Occipital lobe (tissue), 2 donors: ENCODE data around the gene CMSS1. TPM values are rescaled to one million over a fixed set of nuclear protein-coding genes. Genes with fewer than 3 reads are reported as not detected.
"Not testable (repeated sequence)": the region's sequence is repeated elsewhere in the genome, so short reads cannot be mapped to it uniquely, and the experiment has no call there.

Source experiments
- DNase-seq: peaks from one replicate; lab custom pipeline; 2025; lab: John Stamatoyannopoulos, UW
- total RNA-seq: library from RNA; depleted of rRNA; stranded (reverse); fragments of >200 nt; gene quantifications from one replicate; pipeline ENCODE4 v1.2.3, GENCODE V29; 2014

Gene CMSS1
- total RNA-seq, 1 donor from 2014 or later: 13.3 TPM

DNA sequence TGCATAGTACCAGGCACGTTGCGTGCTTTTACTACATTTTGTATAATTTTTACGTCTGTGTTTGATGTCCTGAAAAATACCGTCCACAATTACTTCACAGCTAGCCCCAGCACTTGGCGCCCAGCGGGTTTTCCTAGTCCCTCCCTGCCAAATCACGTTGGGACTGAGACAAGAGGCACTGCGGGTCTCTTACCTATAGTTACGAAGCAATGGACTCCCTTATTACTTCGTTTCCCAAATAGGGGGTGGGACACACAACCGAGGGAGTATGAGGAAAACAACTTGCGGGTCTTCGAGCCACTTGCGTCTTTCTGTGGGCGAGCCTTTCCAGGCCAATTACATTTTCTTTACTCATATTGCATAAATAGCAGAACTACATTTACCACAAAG is 620 bp upstream of the CMSS1 start:
- DNase-seq: no peak

DNA sequence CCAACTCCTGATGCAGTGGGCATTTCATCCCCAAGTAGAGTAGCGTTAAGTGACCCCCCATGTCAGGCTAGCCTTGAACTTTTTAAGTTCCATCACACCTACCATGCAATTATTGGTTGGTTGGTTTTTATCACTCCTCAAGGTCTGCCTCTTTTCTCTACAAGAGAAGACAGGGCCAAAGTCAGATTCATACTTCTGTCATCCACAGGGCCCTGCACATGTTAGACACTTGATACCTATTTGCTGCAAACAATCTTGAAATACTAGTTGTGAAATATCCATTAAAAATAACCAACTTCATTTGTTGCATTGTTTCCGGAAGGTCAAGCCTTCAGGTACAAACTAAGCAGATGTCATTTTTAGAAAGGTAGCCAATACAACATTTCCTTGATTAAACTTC is 1.2 kb downstream of the CMSS1 start:
- no peak for DNase-seq

DNA sequence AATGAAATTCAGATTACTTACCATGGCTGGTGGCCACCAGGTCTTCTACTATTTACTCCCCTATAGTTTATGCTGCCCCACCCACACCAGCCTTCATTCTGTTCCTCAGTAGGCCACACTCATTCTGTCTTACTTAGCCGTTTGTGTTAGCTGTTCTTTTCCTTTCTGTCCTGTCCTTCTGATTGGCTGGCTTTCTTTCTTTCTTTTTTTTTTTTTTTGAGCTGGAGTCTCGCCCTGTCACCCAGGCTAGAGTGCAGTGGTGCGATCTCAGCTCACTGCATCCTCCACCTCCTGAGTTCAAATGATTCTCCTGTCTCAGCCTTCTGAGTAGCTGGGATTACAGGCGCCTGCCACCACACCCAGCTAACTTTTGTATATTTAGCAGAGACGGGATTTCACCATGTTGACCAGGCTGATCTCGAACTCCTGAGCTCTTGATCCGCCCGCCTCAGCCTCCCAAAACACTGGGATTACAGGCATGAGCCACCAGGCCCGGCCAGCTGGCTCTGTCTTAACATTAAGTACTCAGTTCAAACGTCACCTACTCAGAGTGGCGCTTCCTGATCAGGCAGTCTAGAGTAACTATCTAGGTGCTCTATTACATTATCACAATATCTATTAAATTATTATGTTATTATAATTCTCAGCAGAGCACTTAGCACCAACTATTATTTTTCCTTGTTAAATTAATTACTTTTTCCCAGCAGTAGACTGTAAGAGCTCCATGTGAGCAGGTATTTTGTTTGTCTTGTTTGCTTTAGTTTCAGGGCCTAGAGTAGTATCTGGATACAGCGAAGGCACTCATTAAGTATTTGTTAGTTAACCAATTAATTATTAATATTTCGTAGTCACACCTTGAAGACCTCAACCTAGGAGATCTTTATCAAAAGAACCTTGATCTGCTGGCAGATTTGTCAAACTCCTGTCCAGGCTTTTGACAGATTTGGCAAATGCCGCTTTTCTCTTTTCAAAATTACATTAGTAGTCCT is 6.4 kb downstream of the CMSS1 start:
- no peak for DNase-seq

DNA sequence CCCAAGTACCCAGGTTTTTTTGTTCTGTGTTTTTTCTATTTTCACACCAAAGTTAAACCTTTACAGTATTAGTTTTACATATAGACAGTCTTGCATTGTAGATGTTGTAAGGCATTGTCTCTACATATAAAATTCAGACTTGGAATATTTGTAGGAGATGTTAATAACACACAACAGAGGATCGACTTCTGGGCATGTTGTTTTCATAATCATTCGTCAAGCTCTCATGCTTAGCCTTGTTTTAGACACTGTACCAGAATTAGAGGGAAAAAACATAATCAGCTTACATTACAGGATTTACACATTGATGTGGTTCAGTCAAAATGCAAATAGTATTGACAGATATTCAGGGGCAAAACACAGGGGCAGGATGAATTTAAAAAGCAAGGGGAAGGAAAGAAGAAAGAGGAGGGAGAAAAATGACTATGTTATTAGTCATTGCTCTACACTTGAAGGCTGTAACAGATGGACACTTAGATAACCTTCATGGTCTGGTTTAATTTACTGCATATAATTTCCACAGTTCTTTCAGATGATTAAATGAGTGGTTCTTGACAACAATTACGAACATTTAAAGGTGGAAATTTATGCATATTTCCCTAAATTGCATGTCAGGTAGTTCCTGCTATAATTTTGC is 7.5 kb downstream of the CMSS1 start:
- no peak for DNase-seq

DNA sequence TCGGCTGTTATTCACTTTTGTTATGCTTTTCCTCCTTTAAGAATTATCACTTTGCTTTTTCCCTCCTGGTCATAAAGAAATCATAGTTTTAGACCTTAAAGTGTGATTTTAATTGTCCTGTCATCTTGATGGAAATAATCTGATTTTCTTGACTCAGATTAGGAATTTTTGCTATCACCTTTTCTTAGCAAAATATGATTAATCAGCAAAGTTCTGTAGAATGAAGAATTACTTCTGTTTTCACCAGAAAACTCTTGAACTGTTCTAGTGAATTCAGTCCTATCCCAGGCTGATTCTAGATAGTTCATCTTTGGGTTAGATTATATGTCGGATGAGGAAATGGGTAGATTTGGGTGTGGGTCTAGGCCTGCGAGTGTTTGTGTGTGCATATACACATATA is 12.2 kb downstream of the CMSS1 start:
- no peak for DNase-seq

DNA sequence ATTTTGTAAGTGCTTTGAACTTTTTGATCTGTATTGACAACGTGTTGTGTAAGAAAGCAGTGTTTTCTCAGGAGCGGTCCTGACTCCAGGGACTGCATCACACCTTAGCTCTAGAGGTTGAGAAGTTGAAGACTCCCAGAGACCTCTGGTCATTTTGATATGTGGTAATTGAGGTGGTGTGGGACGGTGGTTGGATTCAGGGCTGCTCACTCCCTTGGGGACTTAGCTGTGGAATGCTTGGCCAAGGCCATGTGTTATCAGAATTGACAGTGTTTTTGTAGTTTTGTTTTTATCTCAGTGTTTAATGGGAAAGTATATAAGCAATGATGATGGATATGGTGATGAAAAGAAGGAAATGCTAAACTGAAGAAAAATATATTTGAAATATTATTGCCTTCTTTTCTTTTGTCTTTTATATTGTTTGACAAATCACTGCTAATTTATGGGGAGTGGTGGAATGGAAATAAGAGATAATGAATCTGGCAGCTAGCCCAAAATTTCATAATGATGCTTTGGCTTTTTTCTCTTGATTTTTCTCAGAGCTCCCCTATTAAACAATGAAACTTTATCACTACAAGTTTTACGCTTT is 16.0 kb downstream of the CMSS1 start:
- no peak for DNase-seq

DNA sequence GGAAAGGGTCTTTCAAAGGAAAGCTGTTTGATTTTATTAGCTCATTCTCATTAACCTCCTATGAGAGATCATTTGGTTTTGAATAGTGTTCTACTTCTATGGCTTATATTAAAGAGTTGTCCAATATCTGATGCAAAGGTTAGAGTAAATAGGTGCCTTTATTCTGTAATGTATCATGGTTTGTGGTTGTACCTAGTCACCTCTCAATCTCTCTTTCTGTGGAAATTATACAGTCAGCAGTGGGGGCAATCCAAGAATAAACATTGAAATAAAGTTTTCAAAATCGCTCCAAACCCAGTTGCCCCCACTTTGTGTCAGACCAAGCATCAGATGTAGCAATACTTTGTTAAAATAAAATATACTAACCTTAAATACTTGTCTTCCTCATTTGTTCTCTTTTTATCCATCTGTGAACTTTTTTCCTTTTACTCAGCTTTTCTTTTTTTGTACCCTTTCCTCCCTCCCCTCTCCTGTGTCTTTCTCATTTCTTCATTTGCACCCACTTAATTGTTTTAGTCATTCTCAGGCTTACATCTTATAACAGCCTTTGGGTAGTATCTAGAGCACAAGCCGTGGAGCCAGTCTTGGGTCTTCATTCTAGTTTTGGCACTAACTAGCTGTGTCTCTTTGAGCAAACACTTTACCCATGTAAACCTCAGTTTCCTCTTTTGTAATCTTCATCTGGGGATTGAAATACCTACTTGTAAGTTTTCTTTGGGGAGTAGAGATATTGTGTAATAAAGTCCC is 16.7 kb downstream of the CMSS1 start:
- no peak for DNase-seq

DNA sequence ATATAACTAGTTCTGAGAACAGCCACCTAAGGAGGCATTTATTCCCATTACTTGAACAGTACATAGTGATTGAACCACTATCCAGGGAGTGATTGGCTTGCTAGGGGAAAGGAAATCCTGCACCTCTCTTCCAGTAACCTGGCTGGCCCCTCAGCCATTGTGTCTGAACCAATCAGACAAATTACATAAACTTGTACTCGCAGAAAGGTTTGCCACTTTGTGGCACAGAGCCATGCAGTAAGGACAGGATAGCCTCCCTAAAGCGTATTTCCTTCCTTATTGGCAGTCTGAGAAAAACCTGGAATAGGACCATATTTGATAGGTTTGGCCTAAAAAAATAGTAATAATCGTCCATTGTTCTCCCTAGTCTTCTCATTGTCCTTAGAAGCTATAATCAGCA is 19.0 kb downstream of the CMSS1 start:
- DNase-seq: no peak

DNA sequence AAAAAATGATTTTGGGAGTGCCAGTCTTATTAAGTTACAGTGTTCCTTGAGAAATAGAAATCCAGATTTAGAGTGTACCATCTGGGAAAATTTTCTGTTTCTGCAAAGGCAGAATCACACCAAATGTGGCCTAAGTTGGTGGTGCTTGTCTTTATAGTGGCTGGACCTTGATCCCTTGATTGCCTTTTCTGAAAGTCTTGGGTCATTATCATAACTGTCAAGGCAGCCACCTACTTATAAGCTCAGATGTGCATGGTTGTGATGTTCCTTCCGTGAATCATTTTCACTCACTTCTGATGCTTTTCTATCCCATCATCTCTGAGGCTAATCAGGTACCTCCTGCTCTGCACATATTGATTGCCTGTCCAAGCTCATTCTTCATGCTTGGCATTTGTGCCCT is 20.1 kb downstream of the CMSS1 start:
- DNase-seq: no peak

DNA sequence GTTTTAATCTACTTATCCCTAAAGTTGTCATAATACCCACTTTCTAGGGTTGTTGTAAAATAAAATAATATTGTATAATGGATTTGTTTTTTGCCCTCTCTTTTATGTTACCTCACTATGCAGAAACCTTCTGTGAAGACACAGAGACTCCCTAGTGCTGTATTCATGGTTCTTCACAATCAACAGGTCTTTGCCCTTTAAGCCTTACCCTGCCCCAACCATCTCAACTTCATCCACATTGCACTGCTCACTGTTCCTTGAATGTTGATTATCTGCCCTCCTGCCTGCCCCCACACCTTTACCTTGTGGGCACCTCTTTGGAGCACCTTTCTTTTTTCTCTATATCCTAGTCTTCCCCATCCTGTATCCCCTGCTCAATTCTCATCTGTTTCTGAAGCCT is 21.1 kb downstream of the CMSS1 start:
- DNase-seq: no peak

DNA sequence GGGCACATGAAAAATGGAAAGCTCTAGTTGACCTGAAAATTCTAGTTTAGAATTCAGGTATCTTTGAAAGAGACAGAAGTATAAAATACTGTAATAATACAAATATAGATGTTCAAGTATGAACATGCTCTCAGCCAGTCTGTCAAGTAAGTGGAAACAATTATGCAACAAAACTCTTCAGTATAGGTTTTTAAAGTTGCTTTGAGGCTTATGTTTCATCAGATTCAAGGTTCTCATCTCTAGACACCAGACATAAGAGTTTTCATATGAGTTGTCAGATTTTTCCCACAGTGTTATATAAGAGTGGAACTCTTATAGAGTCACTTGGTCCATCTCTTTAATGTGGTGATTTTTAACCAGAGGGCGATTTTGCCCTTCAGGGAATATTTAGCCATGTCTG is 22.0 kb downstream of the CMSS1 start:
- DNase-seq: no peak

DNA sequence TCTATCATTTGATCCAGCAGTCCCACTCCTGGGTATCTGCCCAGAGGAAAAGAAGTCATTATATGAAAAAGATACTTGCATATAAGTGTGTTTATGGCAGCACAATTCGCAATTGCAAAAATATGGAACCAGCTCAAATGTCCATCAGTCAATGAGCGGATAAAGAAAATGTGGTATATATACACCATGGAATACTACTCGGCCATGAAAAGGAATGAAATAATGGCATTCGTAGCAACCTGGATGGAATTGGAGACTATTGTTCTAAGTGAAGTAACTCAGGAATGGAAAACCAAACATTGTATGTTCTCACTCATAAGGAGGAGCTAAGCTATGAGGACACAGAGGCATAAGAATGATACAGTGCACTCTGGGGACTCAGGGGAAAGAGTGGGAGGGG is 24.3 kb downstream of the CMSS1 start:
- not testable (repeated sequence) for DNase-seq

DNA sequence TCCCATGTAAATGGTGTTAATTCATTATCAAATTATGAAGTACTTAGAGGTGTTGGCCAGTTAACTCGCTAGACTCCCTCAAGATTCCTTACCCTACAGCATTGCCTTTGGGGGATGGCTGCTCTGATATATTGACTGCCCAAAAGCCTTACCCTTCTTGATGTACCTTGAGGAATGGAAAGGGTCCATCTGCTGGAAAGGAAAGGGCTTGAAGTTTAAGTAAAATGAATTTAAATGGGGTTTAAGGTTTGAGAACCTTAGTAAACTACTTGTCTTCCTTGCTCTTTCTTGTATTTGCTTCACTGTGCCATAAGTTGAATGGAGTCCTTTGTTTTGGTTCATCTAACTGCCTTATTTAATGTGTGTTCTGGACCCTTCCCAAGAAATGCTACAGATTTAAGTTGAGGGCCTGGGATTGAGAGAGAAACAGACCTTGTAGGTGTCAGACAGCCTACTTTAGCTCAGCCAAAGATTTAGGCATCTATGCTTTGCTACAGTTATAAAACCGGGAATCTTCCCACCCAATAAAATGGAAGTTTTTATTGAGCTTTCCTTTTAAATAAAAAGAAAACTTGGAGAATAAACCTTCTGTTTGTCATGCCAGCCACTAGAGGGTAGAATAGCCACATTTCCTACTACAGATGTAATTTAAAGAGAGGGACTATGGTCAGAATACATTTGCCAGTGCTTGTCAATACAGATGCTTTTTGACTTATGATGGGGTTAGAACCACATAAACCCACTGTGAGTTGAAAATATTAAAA is 25.3 kb downstream of the CMSS1 start:
- DNase-seq: no peak

DNA sequence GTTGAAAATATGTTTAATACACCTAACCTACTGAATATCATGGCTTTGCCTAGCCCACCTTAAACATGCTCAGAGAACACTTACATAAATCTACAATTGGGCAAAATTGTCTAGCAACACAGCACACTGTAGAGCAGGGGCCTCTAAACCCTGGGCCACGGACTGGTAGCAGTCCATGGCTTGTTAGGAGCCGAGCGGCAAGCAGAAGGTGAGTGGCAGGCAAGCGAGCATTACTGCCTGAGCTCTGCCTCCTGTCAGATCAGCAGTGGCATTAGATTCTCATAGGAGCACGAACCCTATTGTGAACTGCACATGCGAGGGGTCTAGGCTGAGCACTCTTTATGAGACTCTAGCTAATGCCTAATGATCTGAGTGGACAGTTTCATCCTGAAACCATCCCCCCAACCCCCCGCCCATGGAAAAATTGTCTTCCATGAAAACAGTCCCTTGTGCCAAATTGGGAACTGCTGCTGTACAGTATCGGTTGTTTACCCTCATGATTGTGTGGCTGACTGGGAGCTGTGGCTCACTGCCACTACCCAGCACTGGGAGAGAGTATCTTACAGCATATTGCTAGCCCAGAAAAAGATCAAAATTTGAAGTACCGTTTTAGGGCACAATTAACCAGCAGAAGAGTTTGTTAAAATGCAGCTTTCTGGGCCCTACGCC is 26.1 kb downstream of the CMSS1 start:
- no peak for DNase-seq

DNA sequence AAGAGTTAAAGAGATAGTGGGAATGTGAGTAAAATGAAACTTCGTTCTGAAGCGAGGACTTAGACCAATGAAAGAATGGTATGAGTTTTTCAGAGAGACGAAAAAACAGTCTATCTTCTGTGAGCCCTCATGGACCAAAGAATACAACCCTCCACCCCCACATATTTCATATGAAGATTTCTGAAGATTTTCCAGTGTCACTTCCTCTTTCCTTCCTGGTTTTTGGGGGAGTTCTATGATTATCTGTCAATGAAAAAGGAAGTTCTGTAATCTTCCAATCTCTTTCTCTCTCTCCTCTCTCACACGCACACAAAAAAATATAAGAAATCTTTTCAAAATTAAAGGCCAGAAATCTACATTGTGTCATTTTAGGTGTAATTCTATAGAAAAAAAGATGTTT is 27.7 kb downstream of the CMSS1 start:
- no peak for DNase-seq

DNA sequence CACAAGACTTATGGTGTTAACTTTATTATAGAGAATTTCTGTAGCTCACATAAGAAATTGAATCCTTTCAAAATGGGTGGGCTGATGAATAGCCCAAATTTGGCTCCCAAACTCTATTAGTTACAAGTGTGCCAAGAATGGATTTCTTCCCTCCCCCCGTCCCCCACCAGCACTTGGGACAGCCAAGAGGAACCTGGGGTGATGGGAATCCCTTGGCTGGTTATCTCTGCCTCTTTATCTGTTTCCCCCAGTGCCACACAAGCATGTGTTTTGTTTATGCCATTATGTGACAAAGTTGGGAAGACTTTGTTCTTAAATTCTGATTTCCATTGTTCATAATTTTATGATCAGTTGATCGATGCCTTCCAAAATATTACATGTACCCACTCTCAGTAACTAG is 28.3 kb downstream of the CMSS1 start:
- DNase-seq: no peak

DNA sequence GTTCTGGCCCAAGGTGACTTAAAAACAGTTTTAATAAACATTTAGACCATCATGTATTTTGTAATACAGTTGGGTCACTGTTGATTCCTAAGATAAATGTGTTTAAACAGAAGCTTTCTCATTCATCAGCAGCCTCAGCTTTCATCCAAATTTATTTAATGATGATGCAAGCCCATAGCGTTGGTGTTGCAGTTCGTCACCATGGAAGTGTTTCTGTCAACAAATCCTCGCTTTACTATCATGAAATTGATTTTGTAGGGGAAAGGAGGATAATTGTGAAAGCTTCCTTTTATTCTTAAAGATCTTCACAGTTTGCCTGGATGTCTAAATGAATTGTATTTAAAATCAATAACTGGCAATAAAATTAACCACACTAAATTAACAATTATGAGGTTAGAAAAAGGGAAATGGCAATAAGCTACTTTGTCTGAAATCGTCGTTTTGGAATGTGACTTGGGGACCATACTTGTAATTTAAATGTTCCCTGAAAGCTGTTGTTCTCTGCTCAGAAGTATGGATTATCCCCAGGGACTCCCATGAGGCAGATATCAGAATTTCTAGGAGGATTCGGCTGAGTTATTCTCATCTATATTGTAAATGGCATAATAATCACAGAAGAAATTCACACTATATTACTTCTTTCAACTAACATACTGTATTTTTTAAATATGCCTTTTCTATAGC is 29.0 kb downstream of the CMSS1 start:
- no peak for DNase-seq

DNA sequence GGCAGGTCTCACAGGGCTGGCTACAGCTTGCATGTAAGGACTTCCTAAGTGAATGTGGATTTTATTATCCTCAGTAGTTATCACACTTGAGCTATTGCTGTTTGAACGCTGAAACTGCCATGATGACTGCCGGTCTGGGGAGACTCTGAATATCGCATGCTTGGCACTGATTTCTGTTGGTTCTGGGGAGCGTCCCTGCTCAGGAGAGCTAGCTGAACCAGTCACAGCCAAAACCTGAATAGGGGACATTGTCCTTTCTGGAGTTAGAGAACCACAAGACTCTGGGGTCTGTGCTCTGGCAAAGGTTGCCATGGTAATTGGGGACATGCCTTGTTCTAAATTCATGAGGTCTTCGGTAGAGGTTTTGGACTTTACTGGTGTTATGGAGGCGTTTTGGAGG is 30.8 kb downstream of the CMSS1 start:
- DNase-seq: no peak

DNA sequence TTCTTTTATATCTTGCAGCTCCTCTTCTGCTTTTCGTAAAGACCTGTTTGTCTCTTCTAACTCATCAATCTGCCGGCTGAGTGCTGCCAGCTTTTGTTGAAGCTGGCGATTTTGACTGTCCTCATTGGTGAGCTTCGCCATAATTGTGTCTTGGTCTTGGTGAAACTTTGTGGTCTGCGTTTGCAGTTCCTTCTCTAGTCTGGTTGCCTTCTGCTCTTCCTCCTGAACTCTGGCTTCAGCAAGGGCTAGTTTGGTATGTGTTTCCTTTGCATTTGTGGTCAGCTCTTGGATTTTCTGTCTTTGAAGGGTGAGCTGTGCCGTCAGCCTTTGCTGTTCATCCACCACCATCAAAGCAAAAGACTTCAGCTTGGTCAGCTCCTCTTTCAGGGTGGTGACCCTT is 32.9 kb downstream of the CMSS1 start:
- DNase-seq: no peak

DNA sequence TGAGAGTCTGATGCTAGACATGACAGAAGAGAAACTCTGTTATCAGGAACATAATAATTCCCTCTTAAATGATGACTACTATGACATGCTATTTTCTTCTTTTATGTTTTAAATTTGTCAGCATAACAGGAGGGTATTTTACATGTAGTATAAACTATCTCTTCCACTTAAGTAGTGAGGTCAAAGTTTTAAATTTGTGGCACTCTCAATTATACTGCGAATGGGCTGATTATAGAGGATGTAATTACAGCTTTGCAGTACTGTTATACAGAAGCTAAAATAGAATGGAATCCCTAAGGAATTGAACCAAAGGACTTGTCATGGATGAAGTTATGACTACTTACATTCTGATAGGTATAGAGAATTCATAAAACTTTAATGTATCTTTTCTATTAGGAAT is 34.3 kb downstream of the CMSS1 start:
- no peak for DNase-seq
